ENCODE results near the gene PALD1. TPM values are rescaled to one million over a fixed set of nuclear protein-coding genes. Genes with fewer than 3 reads are reported as not detected.

Gene PALD1
- total and polyA plus RNA-seq, 2 of the 13 experiments (the other 11 are each of a cell fraction or from before 2014, with no cell fraction given) = 0.07 to 0.09 TPM

DNA sequence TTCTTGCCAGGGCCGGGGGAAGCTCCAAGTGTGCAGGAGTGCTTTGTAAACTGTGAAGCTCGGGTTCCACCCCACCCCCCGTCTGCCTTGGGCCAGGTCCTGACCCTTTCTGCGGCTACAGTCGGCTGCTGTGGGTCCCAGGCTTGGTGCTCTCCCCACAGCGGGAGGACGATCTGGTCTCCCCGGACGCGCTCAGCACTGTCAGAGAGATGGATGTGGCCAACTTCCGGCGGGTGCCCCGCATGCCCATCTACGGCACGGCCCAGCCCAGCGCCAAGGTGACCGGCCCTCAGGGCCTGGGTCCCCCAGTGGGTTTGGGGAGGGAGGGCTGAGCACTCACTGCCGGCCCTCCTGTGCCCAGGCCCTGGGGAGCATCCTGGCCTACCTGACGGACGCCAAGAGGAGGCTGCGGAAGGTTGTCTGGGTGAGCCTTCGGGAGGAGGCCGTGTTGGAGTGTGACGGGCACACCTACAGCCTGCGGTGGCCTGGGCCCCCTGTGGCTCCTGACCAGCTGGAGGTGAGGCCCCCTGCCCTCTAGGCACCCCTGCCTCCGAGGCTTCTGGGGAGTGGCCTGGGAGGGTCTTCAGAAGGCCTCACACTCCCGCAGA is 60.3 kb downstream of the PALD1 start:
- FAIRE-seq = no peak
- H3K27ac ChIP-seq (ENCODE audit: extremely low read length, insufficient read depth, low read length) = no peak overlapping the region
- in situ Hi-C loops (cut with HindIII; ENCODE audit: extremely low pct_ligation_motif_present, low pct_unique_long_range_greater_than_20kb) = loop anchor here (5.0 kb wide), 1 partner anchor 77 kb away; no protein-coding TSS in a partner anchor
- H3K79me2 ChIP-seq (ENCODE audit: insufficient read depth, low read length) = no peaks in the 10 kb centered on the region
- ChIA-PET POLR2A (no interaction called here), CTCF (ENCODE audit: low intra/inter-chr PET ratio, low total read pairs) (no interaction called here)
- no peak for DNase-seq (ENCODE audit: low spot score)
- no peaks in the 10 kb centered on the region for H3K36me3 ChIP-seq (replicated peaks in 1 of 2; ENCODE audit: control insufficient read depth in 1 of 2, insufficient read depth in 2 of 2, low read length in 2 of 2)
- peaks cover 6 to 34% of the 10 kb centered on the region in 2 experiments; a peak in 3 of 5 replicates for H3K27me3 ChIP-seq (ENCODE audit: control insufficient read depth in 1 of 2, insufficient read depth in 2 of 2, low read length in 2 of 2)
- no TSS peak for BruUV-seq (replicated peaks)
- ATAC-seq = no peak
- H3K4me2 ChIP-seq (ENCODE audit: low read depth, low read length) = no peak overlapping the region
- H2AFZ ChIP-seq (ENCODE audit: low read length) = no peak overlapping the region
- WGBS (ENCODE audit: low lambda C conversion rate) = 64% methylated on average over 5 of the region's 27 CpGs
- no peaks in the 10 kb centered on the region for H3K9me3 ChIP-seq (ENCODE audit: low read length)
- TF ChIP-seq MYNN (CRISPR knock-in tag; IDR thresholded peaks at IDR 0.05; ENCODE audit: low read depth) = no peak
- H3K4me1 ChIP-seq (ENCODE audit: insufficient read depth, low read length) = peaks cover 16% of the 10 kb centered on the region
- no peak overlapping the region for H3K9ac ChIP-seq (ENCODE audit: insufficient read depth, low read depth, low read length)
- intact Hi-C loops (cut with micrococcal nuclease; ENCODE audit: unreplicated experiment) = no loop called here
- H4K20me1 ChIP-seq (ENCODE audit: insufficient read depth, low read length) = no peaks in the 10 kb centered on the region
- no peak overlapping the region for H3K4me3 ChIP-seq (replicated peaks in 1 of 3; ENCODE audit: insufficient read depth in 1 of 3, low read depth in 2 of 3, low read length in 3 of 3)

DNA sequence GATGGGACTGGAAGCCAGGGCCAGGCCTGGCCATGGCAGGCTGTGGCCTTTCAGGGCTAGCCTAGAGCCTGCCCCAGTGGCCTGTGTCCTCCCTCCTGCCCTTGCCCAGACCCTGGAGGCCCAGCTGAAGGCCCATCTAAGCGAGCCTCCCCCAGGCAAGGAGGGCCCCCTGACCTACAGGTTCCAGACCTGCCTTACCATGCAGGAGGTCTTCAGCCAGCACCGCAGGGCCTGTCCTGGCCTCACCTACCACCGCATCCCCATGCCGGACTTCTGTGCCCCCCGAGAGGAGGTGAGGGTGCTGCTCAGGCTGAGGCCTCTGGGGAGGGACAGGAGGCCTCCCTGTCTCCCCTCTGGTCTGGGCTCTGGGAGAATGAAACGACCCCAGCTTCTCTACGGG is 60.9 kb downstream of the PALD1 start:
- ChIA-PET POLR2A (no interaction called here), CTCF (ENCODE audit: low intra/inter-chr PET ratio, low total read pairs) (no interaction called here)
- no peak for TF ChIP-seq HOXA5 (CRISPR knock-in tag; IDR thresholded peaks at IDR 0.05)
- no peak for TF ChIP-seq ZBTB7B (CRISPR knock-in tag; IDR thresholded peaks at IDR 0.05)
- TF ChIP-seq FOXA3 (CRISPR knock-in tag; IDR thresholded peaks at IDR 0.05) = no peak
- no peak for TF ChIP-seq RBAK (CRISPR knock-in tag; IDR thresholded peaks at IDR 0.05)
- TF ChIP-seq, protein P1, sequence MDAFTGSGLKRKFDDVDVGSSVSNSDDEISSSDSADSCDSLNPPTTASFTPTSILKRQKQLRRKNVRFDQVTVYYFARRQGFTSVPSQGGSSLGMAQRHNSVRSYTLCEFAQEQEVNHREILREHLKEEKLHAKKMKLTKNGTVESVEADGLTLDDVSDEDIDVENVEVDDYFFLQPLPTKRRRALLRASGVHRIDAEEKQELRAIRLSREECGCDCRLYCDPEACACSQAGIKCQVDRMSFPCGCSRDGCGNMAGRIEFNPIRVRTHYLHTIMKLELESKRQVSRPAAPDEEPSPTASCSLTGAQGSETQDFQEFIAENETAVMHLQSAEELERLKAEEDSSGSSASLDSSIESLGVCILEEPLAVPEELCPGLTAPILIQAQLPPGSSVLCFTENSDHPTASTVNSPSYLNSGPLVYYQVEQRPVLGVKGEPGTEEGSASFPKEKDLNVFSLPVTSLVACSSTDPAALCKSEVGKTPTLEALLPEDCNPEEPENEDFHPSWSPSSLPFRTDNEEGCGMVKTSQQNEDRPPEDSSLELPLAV (CRISPR knock-in tag; conservative IDR thresholded peaks at IDR 0.05; ENCODE audit: low read depth) = no peak
- TF ChIP-seq ZNF224 (CRISPR knock-in tag; IDR thresholded peaks at IDR 0.05) = no peak
- TF ChIP-seq NR2F2 (IDR thresholded peaks at IDR 0.05; ENCODE audit: borderline replicate concordance, low read depth) = no peak
- TF ChIP-seq HNRNPK (IDR thresholded peaks at IDR 0.05; ENCODE audit: low read depth, low read length, poor library complexity, severe bottlenecking) = no peak
- Histone ChIP-seq H3K9me3 (ENCODE audit: low read length) (no peaks in the 10 kb centered on the region), H3K4me3 (replicated peaks in 1 of 3; ENCODE audit: insufficient read depth in 1 of 3, low read depth in 2 of 3, low read length in 3 of 3) (no peak overlapping the region), H3K27me3 (ENCODE audit: control insufficient read depth in 1 of 2, insufficient read depth in 2 of 2, low read length in 2 of 2) (peaks cover 3 to 39% of the 10 kb centered on the region in 2 experiments; a peak in 3 of 5 replicates), H3K9ac (ENCODE audit: insufficient read depth, low read depth, low read length) (no peak overlapping the region), H3K4me1 (ENCODE audit: insufficient read depth, low read length) (peaks cover 22% of the 10 kb centered on the region), H3K36me3 (replicated peaks in 1 of 2; ENCODE audit: control insufficient read depth in 1 of 2, insufficient read depth in 2 of 2, low read length in 2 of 2) (no peaks in the 10 kb centered on the region), H3K27ac (ENCODE audit: extremely low read length, insufficient read depth, low read length) (no peak overlapping the region), H3K4me2 (ENCODE audit: low read depth, low read length) (no peak overlapping the region), H4K20me1 (ENCODE audit: insufficient read depth, low read length) (no peaks in the 10 kb centered on the region), H3K79me2 (ENCODE audit: insufficient read depth, low read length) (no peaks in the 10 kb centered on the region), H2AFZ (ENCODE audit: low read length) (no peak overlapping the region)
- ATAC-seq (no peak), DNase-seq (ENCODE audit: low spot score) (no peak), FAIRE-seq (no peak)
- in situ Hi-C loops (cut with HindIII; ENCODE audit: extremely low pct_ligation_motif_present, low pct_unique_long_range_greater_than_20kb) (loop anchor here (5.0 kb wide), 1 partner anchor 77 kb away; no protein-coding TSS in a partner anchor), intact Hi-C loops (cut with micrococcal nuclease; ENCODE audit: unreplicated experiment) (no loop called here)
- no TSS peak for BruUV-seq (replicated peaks)
- 56% methylated on average over 5 of the region's 7 CpGs for WGBS (ENCODE audit: low lambda C conversion rate)

All from HepG2 (cell line).